ENCODE data around the gene ACOX1. TPM values are rescaled to one million over a fixed set of nuclear protein-coding genes. Genes with fewer than 3 reads are reported as not detected.
A peak's percentile ranks its signal among the peaks of the same experiment; 100 is the strongest.

Gene ACOX1
- total and polyA plus RNA-seq, 2 of the 13 experiments (the other 11 are each of a cell fraction or from before 2014, with no cell fraction given): 86.4 to 120 TPM

- peak overlapping the region in 1 of 3 experiments; percentile 61; a peak in 3 of 6 replicates for H3K4me3 ChIP-seq (replicated peaks in 1 of 3; ENCODE audit: insufficient read depth in 1 of 3, low read depth in 2 of 3, low read length in 3 of 3)
- peak; percentile 75 for FAIRE-seq
- H3K9me3 ChIP-seq (ENCODE audit: low read length): no peaks in the 10 kb centered on the region
- no peaks in the 10 kb centered on the region for H3K36me3 ChIP-seq (replicated peaks in 1 of 2; ENCODE audit: control insufficient read depth in 1 of 2, insufficient read depth in 2 of 2, low read length in 2 of 2)
- H4K20me1 ChIP-seq (ENCODE audit: insufficient read depth, low read length): no peaks in the 10 kb centered on the region
- peak; percentile 43 for ATAC-seq
- H3K4me2 ChIP-seq (ENCODE audit: low read depth, low read length): peak overlapping the region; percentile 86
- CTCF ChIA-PET (ENCODE audit: low intra/inter-chr PET ratio, low total read pairs): no interaction called here
- H2AFZ ChIP-seq (ENCODE audit: low read length): no peak overlapping the region
- intact Hi-C loops (cut with micrococcal nuclease; ENCODE audit: unreplicated experiment): loop anchor here (1.0 to 5.0 kb wide), 2 partner anchors 27 to 56 kb away; partner anchors contain the start of gene FBF1
- no peaks in the 10 kb centered on the region for H3K79me2 ChIP-seq (ENCODE audit: insufficient read depth, low read length)
- peaks cover 99% of the 10 kb centered on the region for H3K4me1 ChIP-seq (ENCODE audit: insufficient read depth, low read length)
- BruUV-seq (replicated peaks): no TSS peak
- H3K27ac ChIP-seq (ENCODE audit: extremely low read length, insufficient read depth, low read length): peak overlapping the region; percentile 94
- peak; percentile 80 for DNase-seq (ENCODE audit: low spot score)
- POLR2A ChIA-PET: interaction anchor here (0.7 to 14.3 kb wide), 16 partner anchors 10 to 218 kb away, joined by 3 to 481 read pairs (median 6); partner anchors contain the start of genes ACOX1, FBF1, MRPL38 and TEN1
- in situ Hi-C loops (cut with HindIII; ENCODE audit: extremely low pct_ligation_motif_present, low pct_unique_long_range_greater_than_20kb): no loop called here
- H3K27me3 ChIP-seq (ENCODE audit: control insufficient read depth in 1 of 2, insufficient read depth in 2 of 2, low read length in 2 of 2): no peaks in the 10 kb centered on the region
- peak overlapping the region; percentile 74 for H3K9ac ChIP-seq (ENCODE audit: insufficient read depth, low read depth, low read length)
- WGBS (ENCODE audit: low lambda C conversion rate): 3% methylated on average over 9 of the region's 9 CpGs
- TF ChIP-seq PPARG (CRISPR knock-in tag; conservative IDR thresholded peaks at IDR 0.05): peak; percentile 94
- TF ChIP-seq ZNF7 (CRISPR knock-in tag; IDR thresholded peaks at IDR 0.05): no peak
- 0 out of 2 replicates have a peak, but pooled peaks have one; percentile 37 for TF ChIP-seq ARNT2 (CRISPR knock-in tag; IDR thresholded peaks at IDR 0.05; ENCODE audit: low read depth)
- TF ChIP-seq RCOR2 (CRISPR knock-in tag; IDR thresholded peaks at IDR 0.05): 0 out of 2 replicates have a peak, but pooled peaks have one; percentile 69
- 0 out of 2 replicates have a peak, but pooled peaks have one; percentile 52 for TF ChIP-seq SP5 (CRISPR knock-in tag; IDR thresholded peaks at IDR 0.05; ENCODE audit: borderline replicate concordance, low read depth)
- TF ChIP-seq PAX8 (CRISPR knock-in tag; IDR thresholded peaks at IDR 0.05; ENCODE audit: borderline replicate concordance): 0 out of 2 replicates have a peak, but pooled peaks have one; percentile 69
- TF ChIP-seq IRF1 (CRISPR knock-in tag; IDR thresholded peaks at IDR 0.05; ENCODE audit: low read depth): no peak
- peak; percentile 63; the same call in 1 of the 2 replicates for TF ChIP-seq ZFP36L1 (CRISPR knock-in tag; IDR thresholded peaks at IDR 0.05)
- TF ChIP-seq TBP (CRISPR knock-in tag; IDR thresholded peaks at IDR 0.05): no peak
- peak; percentile 65; the same call in 1 of the 2 replicates for TF ChIP-seq PITX1 (CRISPR knock-in tag; IDR thresholded peaks at IDR 0.05)
- no peak; the same call in 1 of the 2 replicates for TF ChIP-seq HOXA5 (CRISPR knock-in tag; IDR thresholded peaks at IDR 0.05)
- TF ChIP-seq SALL1 (CRISPR knock-in tag; IDR thresholded peaks at IDR 0.05): peak; percentile 74
- TF ChIP-seq SOX5 (CRISPR knock-in tag; IDR thresholded peaks at IDR 0.05; ENCODE audit: borderline replicate concordance): peak; percentile 71
- 0 out of 2 replicates have a peak, but pooled peaks have one; percentile 22 for TF ChIP-seq ZBTB43 (CRISPR knock-in tag; conservative IDR thresholded peaks at IDR 0.05)
- no peak for TF ChIP-seq ZSCAN12 (CRISPR knock-in tag; IDR thresholded peaks at IDR 0.05)
- TF ChIP-seq ZMYM3 (CRISPR knock-in tag; IDR thresholded peaks at IDR 0.05): 0 out of 2 replicates have a peak, but pooled peaks have one; percentile 59
- TF ChIP-seq ATF7 (IDR thresholded peaks at IDR 0.05): no peak
- TF ChIP-seq ATF7 (CRISPR knock-in tag; IDR thresholded peaks at IDR 0.05): peak; percentile 69; the same call in 1 of the 2 replicates
- TF ChIP-seq KMT2A (CRISPR knock-in tag; IDR thresholded peaks at IDR 0.05): no peak; the same call in 1 of the 2 replicates
- TF ChIP-seq ATF3 (CRISPR knock-in tag; IDR thresholded peaks at IDR 0.05): no peak
- no peak for TF ChIP-seq BRCA1 (CRISPR knock-in tag; IDR thresholded peaks at IDR 0.05)
- peak; percentile 71 for TF ChIP-seq MAX (IDR thresholded peaks at IDR 0.05)
- TF ChIP-seq TIGD3 (CRISPR knock-in tag; IDR thresholded peaks at IDR 0.05; ENCODE audit: borderline replicate concordance): 0 out of 2 replicates have a peak, but pooled peaks have one; percentile 7
These were observed 19.4 kb upstream of the ACOX1 start for GRCh38 chr17:75998327-75998795.
